Peyer's patch (tissue), 4 donors: ENCODE results near the gene DRC3.

Experiments used
- CTCF ChIP-seq, 6 experiments: fragments of 450-650 bp in 4 of 6; fragments of 200-600 bp in 2 of 6; sonication (generic) in 1 of 6; IDR thresholded peaks; one replicate each; pipeline ENCODE4 v1.5.1; 2017 to 2019; ENCODE audit warnings: antibody characterized with exemption in 6 of 6, mild to moderate bottlenecking in 3 of 6, moderate library complexity in 1 of 6
- POLR2A ChIP-seq, 2 donors: fragments of 450-650 bp; IDR thresholded peaks; one replicate each; pipeline ENCODE4 v1.5.1; 2017; ENCODE audit warnings: antibody characterized with exemption in 2 of 2, mild to moderate bottlenecking in 2 of 2, moderate library complexity in 2 of 2

- TF ChIP-seq CTCF (IDR thresholded peaks at IDR 0.05): no peak
- no peak for TF ChIP-seq POLR2A (IDR thresholded peaks at IDR 0.05)
These were observed 16.4 kb downstream of the DRC3 start for GRCh38 chr17:17989081-17989480.
